SK-N-MC (cell line): ENCODE data around the gene AGR3.

ENCODE experiments used
- DNase-seq: peaks from one replicate; pipeline ENCODE4 v3.0.0-alpha.2; 2011; ENCODE audit warnings: low read depth, low spot score
- H3K27ac ChIP-seq: fragments of 200-600 bp; sonication (generic); 2 replicates; pipeline ENCODE4 v1.5.1; 2016; ENCODE audit warnings: mixed run types
- H3K36me3 ChIP-seq: fragments of 200-600 bp; sonication (generic); 2 replicates; pipeline ENCODE4 v1.6.1; 2017; ENCODE audit warnings: antibody characterized with exemption, low read length, mixed read lengths; ENCODE audit not compliant: insufficient read depth
- H3K4me3 ChIP-seq: fragments of 200-600 bp; sonication (generic); 2 replicates; pipeline ENCODE4 v1.5.1; 2016
- H3K9ac ChIP-seq: fragments of 200-600 bp; sonication (generic); 2 replicates; pipeline ENCODE4 v1.8.0; 2017; ENCODE audit warnings: mixed run types, mixed read lengths; ENCODE audit not compliant: insufficient read length
- H3K9me3 ChIP-seq: fragments of 200-600 bp; sonication (generic); 2 replicates; pipeline ENCODE4 v1.6.1; 2017; ENCODE audit warnings: low read depth, mild to moderate bottlenecking, antibody characterized with exemption, low read length, moderate library complexity, mixed read lengths
- EZH2 ChIP-seq: fragments of 200-600 bp; sonication (generic); IDR thresholded peaks from one replicate; pipeline ENCODE4 v1.6.1; 2017; ENCODE audit warnings: antibody characterized with exemption
- FOXP2 ChIP-seq: optimal IDR thresholded peaks from 2 replicates; pipeline ENCODE3; 2011; ENCODE audit warnings: mild to moderate bottlenecking, moderate library complexity; ENCODE audit not compliant: insufficient read depth; ENCODE audit errors: extremely low read length, control extremely low read depth
- POLR2AphosphoS5 ChIP-seq: IDR thresholded peaks from 2 replicates; pipeline ENCODE4 v1.6.1; 2012; ENCODE audit warnings: mild to moderate bottlenecking, low read depth, low read length, borderline replicate concordance

The AGR3 gene

GRCh38 chr7:16881844-16882243 lies at the start of gene AGR3:
TSS of gene AGR3 (minus strand) at chr7:16881983. CDS start at chr7:16878618, 3,365 bp downstream.
- DNase-seq: no peak
- H3K9ac ChIP-seq: peak within 1 kb of the TSS; percentile 5
- H3K36me3 ChIP-seq: no peaks in the 10 kb centered on the region
- H3K4me3 ChIP-seq: no peak within 1 kb of the TSS
- no peaks in the 10 kb centered on the region for H3K9me3 ChIP-seq
- peak within 1 kb of the TSS; percentile 56; the same call in 1 of the 2 replicates for H3K27ac ChIP-seq
- no peak for TF ChIP-seq FOXP2
- TF ChIP-seq EZH2: no peak
- TF ChIP-seq POLR2AphosphoS5: no peak

- no peak overlapping the region for H3K9ac ChIP-seq
- no peak overlapping the region for H3K27ac ChIP-seq
- DNase-seq: no peak
- no peak overlapping the region for H3K4me3 ChIP-seq
- no peaks in the 10 kb centered on the region for H3K9me3 ChIP-seq
- peaks cover 4% of the 10 kb centered on the region; the same call in 1 of the 2 replicates for H3K36me3 ChIP-seq
- no peak for TF ChIP-seq POLR2AphosphoS5
Observed at GRCh38 chr7:16930946-16931345, 49.2 kb upstream of the AGR3 start.

- Histone ChIP-seq H3K27ac (no peak overlapping the region), H3K9ac (no peak overlapping the region), H3K9me3 (no peaks in the 10 kb centered on the region), H3K36me3 (peaks cover 4% of the 10 kb centered on the region; the same call in 1 of the 2 replicates), H3K4me3 (no peak overlapping the region)
- no peak for DNase-seq
- TF ChIP-seq EZH2 (no peak), POLR2AphosphoS5 (no peak), FOXP2 (no peak)
Observed at GRCh38 chr7:16929146-16929762, 47.5 kb upstream of the AGR3 start.

GRCh38 chr7:16926861-16927260 lies 45.1 kb upstream of the AGR3 start:
- H3K36me3 ChIP-seq: peaks cover 4% of the 10 kb centered on the region; the same call in 1 of the 2 replicates
- H3K9ac ChIP-seq: no peak overlapping the region
- DNase-seq: no peak
- TF ChIP-seq FOXP2 (no peak), EZH2 (no peak), POLR2AphosphoS5 (no peak)
- H3K27ac ChIP-seq: peak overlapping the region; percentile 51; the same call in 1 of the 2 replicates
- peak overlapping the region; percentile 11; the same call in 1 of the 2 replicates for H3K4me3 ChIP-seq
- H3K9me3 ChIP-seq: no peaks in the 10 kb centered on the region

- no peak overlapping the region for H3K9ac ChIP-seq
- no peak for DNase-seq
Observed at GRCh38 chr7:16926283-16926682, 44.5 kb upstream of the AGR3 start.

DNA sequence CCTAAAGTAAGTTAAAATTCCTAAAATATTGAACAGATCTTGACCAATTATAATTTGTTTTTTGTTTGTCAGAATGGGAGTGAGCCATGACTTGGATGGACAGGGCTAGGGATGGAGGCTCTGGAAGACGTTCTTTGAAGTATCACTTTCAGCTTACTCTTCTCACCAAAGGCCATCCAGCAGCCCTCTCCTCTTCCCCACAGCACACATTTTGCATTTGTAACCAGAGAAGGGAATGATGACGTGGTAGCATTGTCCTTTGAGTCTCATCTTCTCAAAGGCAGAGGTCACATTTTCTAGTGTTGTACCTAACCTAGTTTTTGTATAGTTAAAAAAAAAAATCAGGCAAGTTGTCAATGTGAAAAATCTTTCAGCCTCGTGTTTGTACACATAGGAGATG lies 43.8 kb upstream of the AGR3 start:
- DNase-seq: no peak
- Histone ChIP-seq H3K9me3 (no peaks in the 10 kb centered on the region), H3K36me3 (peaks cover 4% of the 10 kb centered on the region; the same call in 1 of the 2 replicates), H3K27ac (no peak overlapping the region), H3K4me3 (no peak overlapping the region), H3K9ac (no peak overlapping the region)
- TF ChIP-seq POLR2AphosphoS5: no peak
- TF ChIP-seq FOXP2: no peak
- no peak for TF ChIP-seq EZH2

More at GRCh38 chr7:16926283-16926682, 44.5 kb upstream of the AGR3 start:
- TF ChIP-seq POLR2AphosphoS5: no peak
- no peak for TF ChIP-seq EZH2
- no peak for TF ChIP-seq FOXP2
- Histone ChIP-seq H3K9me3 (no peaks in the 10 kb centered on the region), H3K36me3 (peaks cover 4% of the 10 kb centered on the region; the same call in 1 of the 2 replicates), H3K27ac (peak overlapping the region; percentile 51; the same call in 1 of the 2 replicates), H3K4me3 (peak overlapping the region; percentile 11; the same call in 1 of the 2 replicates)

DNA sequence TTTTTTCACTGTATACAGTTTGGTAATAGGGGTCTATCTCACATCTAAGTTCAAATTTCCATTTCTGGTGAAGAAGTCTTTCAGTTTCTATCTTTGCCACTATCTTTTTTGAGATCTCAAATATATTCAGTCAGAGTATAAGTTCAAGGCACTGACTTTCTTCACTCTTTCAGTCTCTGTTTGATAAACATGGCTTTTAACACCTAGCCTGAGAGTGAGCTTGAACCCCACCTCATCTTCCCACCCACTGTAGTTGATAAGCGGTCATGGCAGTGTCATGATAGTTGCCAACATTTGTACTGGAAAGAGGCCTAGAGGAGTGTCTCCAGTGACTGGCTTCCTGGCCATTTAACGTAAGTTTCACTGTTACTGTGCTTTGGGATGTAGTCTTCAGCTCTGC lies 41.2 kb upstream of the AGR3 start:
- Histone ChIP-seq H3K36me3 (peaks cover 4% of the 10 kb centered on the region; the same call in 1 of the 2 replicates), H3K9me3 (no peaks in the 10 kb centered on the region), H3K27ac (no peak overlapping the region; the same call in 1 of the 2 replicates), H3K4me3 (no peak overlapping the region), H3K9ac (no peak overlapping the region)
- DNase-seq: no peak
- TF ChIP-seq EZH2 (no peak), FOXP2 (no peak), POLR2AphosphoS5 (no peak)

DNA sequence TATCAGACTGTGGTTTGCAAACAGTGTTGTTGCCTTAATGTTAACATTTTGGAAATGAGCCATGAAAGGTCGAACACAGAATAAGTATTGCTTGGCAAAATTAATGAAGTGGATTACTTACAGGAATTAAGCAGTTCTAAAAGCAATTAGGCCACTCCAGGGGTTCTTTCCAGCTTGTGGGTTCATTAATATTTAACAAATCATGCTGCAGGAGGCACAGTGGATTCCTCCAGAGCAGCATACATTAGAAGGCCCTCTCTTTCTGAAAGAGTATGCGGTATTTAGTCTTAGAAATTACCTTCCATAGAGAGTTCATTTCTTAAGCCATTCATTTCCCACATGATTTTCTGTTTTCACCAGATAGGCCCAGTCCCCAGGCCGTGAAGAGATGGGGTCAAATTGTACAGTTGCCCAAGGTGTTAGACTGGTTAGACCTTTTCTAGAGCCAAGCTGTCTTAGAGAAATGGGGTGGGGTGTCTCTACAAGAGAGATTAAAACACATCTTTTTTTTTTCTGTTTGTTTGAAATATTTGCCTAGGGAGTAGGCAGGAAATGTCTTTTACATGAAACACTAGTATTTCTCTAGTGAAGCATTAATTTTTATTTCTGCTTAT lies 40.0 kb upstream of the AGR3 start:
- Histone ChIP-seq H3K4me3 (peak overlapping the region; percentile 45), H3K27ac (peak overlapping the region; percentile 92), H3K36me3 (peaks cover 3% of the 10 kb centered on the region; the same call in 1 of the 2 replicates), H3K9ac (peak overlapping the region; percentile 40), H3K9me3 (no peaks in the 10 kb centered on the region)
- peak; percentile 90 for DNase-seq
- TF ChIP-seq FOXP2 (peak; percentile 76), EZH2 (no peak), POLR2AphosphoS5 (peak; percentile 60; the same call in 1 of the 2 replicates)
